ENCODE data around the gene C20orf96.

GRCh38 chr20:237929-238328 is 52.6 kb downstream of the C20orf96 start:
- TF ChIP-seq, protein P1, sequence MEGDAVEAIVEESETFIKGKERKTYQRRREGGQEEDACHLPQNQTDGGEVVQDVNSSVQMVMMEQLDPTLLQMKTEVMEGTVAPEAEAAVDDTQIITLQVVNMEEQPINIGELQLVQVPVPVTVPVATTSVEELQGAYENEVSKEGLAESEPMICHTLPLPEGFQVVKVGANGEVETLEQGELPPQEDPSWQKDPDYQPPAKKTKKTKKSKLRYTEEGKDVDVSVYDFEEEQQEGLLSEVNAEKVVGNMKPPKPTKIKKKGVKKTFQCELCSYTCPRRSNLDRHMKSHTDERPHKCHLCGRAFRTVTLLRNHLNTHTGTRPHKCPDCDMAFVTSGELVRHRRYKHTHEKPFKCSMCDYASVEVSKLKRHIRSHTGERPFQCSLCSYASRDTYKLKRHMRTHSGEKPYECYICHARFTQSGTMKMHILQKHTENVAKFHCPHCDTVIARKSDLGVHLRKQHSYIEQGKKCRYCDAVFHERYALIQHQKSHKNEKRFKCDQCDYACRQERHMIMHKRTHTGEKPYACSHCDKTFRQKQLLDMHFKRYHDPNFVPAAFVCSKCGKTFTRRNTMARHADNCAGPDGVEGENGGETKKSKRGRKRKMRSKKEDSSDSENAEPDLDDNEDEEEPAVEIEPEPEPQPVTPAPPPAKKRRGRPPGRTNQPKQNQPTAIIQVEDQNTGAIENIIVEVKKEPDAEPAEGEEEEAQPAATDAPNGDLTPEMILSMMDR (IDR thresholded peaks at IDR 0.05), result no peak
- TF ChIP-seq POLR2AphosphoS5 (IDR thresholded peaks at IDR 0.05), result no peak

Measured in esophagus muscularis mucosa (tissue), 3 donors.